Fibroblast of lung (primary cell): ENCODE results near the gene HIPK4. TPM values are rescaled to one million over a fixed set of nuclear protein-coding genes. Genes with fewer than 3 reads are reported as not detected.
A peak's percentile ranks its signal among the peaks of the same experiment; 100 is the strongest.

Experiments
- DNase-seq, 2 donors: peaks; one replicate each; pipeline versions ENCODE4 v3.0.0 to v3.0.0-alpha.2; 2010; ENCODE audit warnings: low read depth in 2 of 2
- H2AFZ ChIP-seq: 2 replicates; pipeline ENCODE4 v1.5.1; 2012; ENCODE audit warnings: low read length, control low read depth, inconsistent platforms
- H3K27ac ChIP-seq: 2 replicates; pipeline ENCODE4 v1.5.1; 2011; ENCODE audit warnings: low read length, control low read depth; ENCODE audit not compliant: insufficient read depth
- H3K27me3 ChIP-seq: 2 replicates; pipeline ENCODE4 v1.5.1; 2011; ENCODE audit warnings: mild to moderate bottlenecking, low read length; ENCODE audit not compliant: control insufficient read depth, insufficient read depth
- H3K36me3 ChIP-seq: 2 replicates; pipeline ENCODE4 v1.5.1; 2011; ENCODE audit warnings: low read length; ENCODE audit not compliant: control insufficient read depth, insufficient read depth
- H3K4me1 ChIP-seq: 2 replicates; pipeline ENCODE4 v1.5.1; 2011; ENCODE audit warnings: low read length; ENCODE audit not compliant: control insufficient read depth, insufficient read depth; ENCODE audit errors: extremely low read depth
- H3K4me2 ChIP-seq: 2 replicates; pipeline ENCODE4 v1.5.1; 2011; ENCODE audit warnings: low read length, control low read depth; ENCODE audit not compliant: insufficient read depth; ENCODE audit errors: extremely low read depth
- H3K4me3 ChIP-seq, 4 experiments: fragments of 200-600 bp in 1 of 4; sonication (generic) in 1 of 4; replicated peaks in 1 of 4; 2 replicates each; pipeline ENCODE4 v1.5.1; 2011 to 2016; ENCODE audit warnings: low read length in 4 of 4, low read depth in 3 of 4, mild to moderate bottlenecking in 3 of 4, control low read depth in 2 of 4, inconsistent platforms in 1 of 4, mixed read lengths in 1 of 4; ENCODE audit not compliant: insufficient read depth in 1 of 4; ENCODE audit errors: control extremely low read depth in 1 of 4
- H3K79me2 ChIP-seq: 2 replicates; pipeline ENCODE4 v1.5.1; 2012; ENCODE audit warnings: mild to moderate bottlenecking, low read length, inconsistent platforms; ENCODE audit not compliant: control insufficient read depth, insufficient read depth
- H3K9ac ChIP-seq: 2 replicates; pipeline ENCODE4 v1.5.1; 2011; ENCODE audit warnings: mild to moderate bottlenecking, low read length, control low read depth; ENCODE audit not compliant: insufficient read depth
- H3K9me3 ChIP-seq: 2 replicates; pipeline ENCODE4 v1.5.1; 2012; ENCODE audit warnings: low read depth, low read length; ENCODE audit not compliant: control insufficient read depth, insufficient read depth
- H4K20me1 ChIP-seq: 2 replicates; pipeline ENCODE4 v1.5.1; 2011; ENCODE audit warnings: low read length; ENCODE audit not compliant: control insufficient read depth, insufficient read depth; ENCODE audit errors: extremely low read depth
- EZH2 ChIP-seq: IDR thresholded peaks from 2 replicates; pipeline ENCODE4 v1.5.1; 2012; ENCODE audit warnings: low read length, control low read depth, mild to moderate bottlenecking; ENCODE audit errors: missing control alignments
- polyA plus RNA-seq, 2 donors: library from polyadenylated mRNA; depleted of rRNA in 1 of 2; stranded (reverse) in 1 of 2; unstranded in 1 of 2; fragments of >200 nt; gene quantifications; 2 replicates each; pipeline ENCODE4 v1.2.1, GENCODE V29; 2011 to 2012; ENCODE audit warnings: missing spikeins in 1 of 2
- total RNA-seq: library from RNA; depleted of rRNA; stranded (reverse); fragments of >200 nt; gene quantifications from 2 replicates; pipeline ENCODE4 v1.2.1, GENCODE V29; 2014
- TF ChIP-seq, protein P1 (sequence below), 2 donors: IDR thresholded peaks in 1 of 2; conservative IDR thresholded peaks in 1 of 2; 1 replicate in 1 of 2; 2 replicates in 1 of 2; pipeline ENCODE4 v1.5.1; 2011 to 2012; ENCODE audit warnings: low read length in 2 of 2, control low read depth in 1 of 2, inconsistent platforms in 1 of 2, low read depth in 1 of 2, mild to moderate bottlenecking in 1 of 2

The HIPK4 gene
- total and polyA plus RNA-seq, 2 donors (not counting 1 experiment from before 2014, with no cell fraction given) = 0.05 to 0.17 TPM

GRCh38 chr19:40420766-40421765, 31.1 kb upstream of the HIPK4 start:
- H3K4me1 ChIP-seq = peaks cover 12% of the 10 kb centered on the region
- H3K27ac ChIP-seq = peak overlapping the region; percentile 90
- H3K79me2 ChIP-seq = peaks cover 31% of the 10 kb centered on the region
- peak overlapping the region; percentile 22 to 73 (median 50) for H3K4me3 ChIP-seq
- peak overlapping the region; percentile 74 for H3K9ac ChIP-seq
- TF ChIP-seq, protein P1, sequence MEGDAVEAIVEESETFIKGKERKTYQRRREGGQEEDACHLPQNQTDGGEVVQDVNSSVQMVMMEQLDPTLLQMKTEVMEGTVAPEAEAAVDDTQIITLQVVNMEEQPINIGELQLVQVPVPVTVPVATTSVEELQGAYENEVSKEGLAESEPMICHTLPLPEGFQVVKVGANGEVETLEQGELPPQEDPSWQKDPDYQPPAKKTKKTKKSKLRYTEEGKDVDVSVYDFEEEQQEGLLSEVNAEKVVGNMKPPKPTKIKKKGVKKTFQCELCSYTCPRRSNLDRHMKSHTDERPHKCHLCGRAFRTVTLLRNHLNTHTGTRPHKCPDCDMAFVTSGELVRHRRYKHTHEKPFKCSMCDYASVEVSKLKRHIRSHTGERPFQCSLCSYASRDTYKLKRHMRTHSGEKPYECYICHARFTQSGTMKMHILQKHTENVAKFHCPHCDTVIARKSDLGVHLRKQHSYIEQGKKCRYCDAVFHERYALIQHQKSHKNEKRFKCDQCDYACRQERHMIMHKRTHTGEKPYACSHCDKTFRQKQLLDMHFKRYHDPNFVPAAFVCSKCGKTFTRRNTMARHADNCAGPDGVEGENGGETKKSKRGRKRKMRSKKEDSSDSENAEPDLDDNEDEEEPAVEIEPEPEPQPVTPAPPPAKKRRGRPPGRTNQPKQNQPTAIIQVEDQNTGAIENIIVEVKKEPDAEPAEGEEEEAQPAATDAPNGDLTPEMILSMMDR (conservative IDR thresholded peaks at IDR 0.05 in 1 of 2, IDR thresholded peaks at IDR 0.05 in 1 of 2; ENCODE audit: low read depth in 1 of 2, low read length in 2 of 2) = peak; percentile 93 to 97
- no peak for TF ChIP-seq EZH2
- H3K27me3 ChIP-seq = no peaks in the 10 kb centered on the region
- H3K36me3 ChIP-seq = peaks cover 9% of the 10 kb centered on the region
- peak; percentile 92 for DNase-seq
- H3K4me2 ChIP-seq = peak overlapping the region; percentile 72
- H4K20me1 ChIP-seq = no peaks in the 10 kb centered on the region
- no peaks in the 10 kb centered on the region for H3K9me3 ChIP-seq
- H2AFZ ChIP-seq = no peak overlapping the region

DNA sequence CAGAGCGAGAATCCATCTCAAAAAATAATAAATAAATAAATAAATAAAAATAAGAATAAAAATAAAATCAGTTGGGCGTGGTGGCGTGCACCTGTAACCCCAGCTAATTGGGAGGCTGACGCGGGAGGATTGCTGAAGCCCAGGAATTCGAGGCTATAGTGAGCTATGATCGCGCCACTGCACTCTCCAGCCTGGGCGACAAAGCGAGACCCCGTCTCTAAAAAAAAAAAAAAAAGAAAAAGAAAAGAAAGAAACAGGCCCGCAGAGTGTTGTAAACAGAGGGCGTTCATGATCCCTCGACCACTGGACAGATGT, 30.4 kb upstream of the HIPK4 start:
- H3K27ac ChIP-seq = peak overlapping the region; percentile 90
- H2AFZ ChIP-seq = no peak overlapping the region
- H3K4me3 ChIP-seq = peak overlapping the region; percentile 22 to 73 (median 50)
- H3K79me2 ChIP-seq = peaks cover 31% of the 10 kb centered on the region
- H3K4me1 ChIP-seq = peaks cover 12% of the 10 kb centered on the region
- TF ChIP-seq, protein P1 (conservative IDR thresholded peaks at IDR 0.05 in 1 of 2, IDR thresholded peaks at IDR 0.05 in 1 of 2; ENCODE audit: low read depth in 1 of 2, low read length in 2 of 2) = no peak
- no peak for TF ChIP-seq EZH2
- DNase-seq = no peak
- no peaks in the 10 kb centered on the region for H4K20me1 ChIP-seq
- peaks cover 9% of the 10 kb centered on the region for H3K36me3 ChIP-seq
- H3K9ac ChIP-seq = peak overlapping the region; percentile 74
- no peaks in the 10 kb centered on the region for H3K9me3 ChIP-seq
- H3K4me2 ChIP-seq = peak overlapping the region; percentile 9
- H3K27me3 ChIP-seq = no peaks in the 10 kb centered on the region

DNA sequence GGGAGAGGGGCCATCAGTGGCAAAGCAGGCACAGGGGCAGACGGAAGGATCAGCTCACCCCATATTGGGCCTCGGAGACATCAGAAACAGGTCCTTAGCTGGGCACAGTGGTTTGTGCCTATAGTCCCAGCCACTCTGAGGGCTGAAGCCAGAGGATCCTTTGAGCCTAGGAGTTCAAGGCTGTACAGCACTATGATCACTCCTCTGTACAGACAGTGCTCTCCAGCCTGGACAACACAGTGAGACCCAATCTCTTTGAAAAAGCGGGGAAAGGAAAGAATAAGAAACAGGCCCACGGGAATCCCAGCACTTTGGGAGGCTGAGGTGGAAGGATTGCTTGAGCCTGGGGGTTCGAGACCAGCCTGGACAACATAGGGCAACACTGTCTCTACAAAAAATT, 29.8 kb upstream of the HIPK4 start:
- no peaks in the 10 kb centered on the region for H3K9me3 ChIP-seq
- H4K20me1 ChIP-seq = no peaks in the 10 kb centered on the region
- no peak overlapping the region for H3K27ac ChIP-seq
- TF ChIP-seq EZH2 = no peak
- TF ChIP-seq, protein P1 (conservative IDR thresholded peaks at IDR 0.05 in 1 of 2, IDR thresholded peaks at IDR 0.05 in 1 of 2; ENCODE audit: low read depth in 1 of 2, low read length in 2 of 2) = no peak
- no peak for DNase-seq
- H3K27me3 ChIP-seq = no peaks in the 10 kb centered on the region
- no peak overlapping the region for H3K9ac ChIP-seq
- no peak overlapping the region for H3K4me3 ChIP-seq
- peaks cover 27% of the 10 kb centered on the region for H3K79me2 ChIP-seq
- H2AFZ ChIP-seq = no peak overlapping the region
- H3K4me1 ChIP-seq = peaks cover 12% of the 10 kb centered on the region
- peaks cover 9% of the 10 kb centered on the region for H3K36me3 ChIP-seq
- H3K4me2 ChIP-seq = no peak overlapping the region
